ENCODE results near the gene ZNF428. TPM values are rescaled to one million over a fixed set of nuclear protein-coding genes. Genes with fewer than 3 reads are reported as not detected.
"Not testable (repeated sequence)": the region's sequence is repeated elsewhere in the genome, so short reads cannot be mapped to it uniquely, and the experiment has no call there.

Gene ZNF428
- total RNA-seq, 3 donors from 2014 or later: 13.6 to 40.2 (median 19.4) TPM

DNA sequence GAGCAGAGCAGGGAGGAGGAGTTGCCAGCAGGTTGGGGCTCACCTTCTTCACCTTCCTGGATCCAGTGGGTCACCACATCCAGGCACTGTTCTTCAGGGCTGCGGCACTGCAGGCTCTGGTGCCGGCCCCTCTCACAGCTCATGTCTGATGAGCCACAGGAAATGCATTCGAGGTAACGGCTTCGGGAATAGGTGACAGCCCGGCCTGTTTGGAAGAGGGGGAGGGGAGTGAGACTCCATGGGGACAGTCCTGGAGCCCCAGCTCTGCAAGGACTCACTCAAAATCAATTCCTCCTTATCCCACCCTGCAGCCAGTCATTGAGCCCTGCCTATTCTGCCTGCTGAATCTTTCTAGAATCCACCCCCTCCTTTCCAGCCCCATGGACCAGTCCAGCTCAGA lies 37.0 kb upstream of the ZNF428 start:
- TF ChIP-seq, protein P1, sequence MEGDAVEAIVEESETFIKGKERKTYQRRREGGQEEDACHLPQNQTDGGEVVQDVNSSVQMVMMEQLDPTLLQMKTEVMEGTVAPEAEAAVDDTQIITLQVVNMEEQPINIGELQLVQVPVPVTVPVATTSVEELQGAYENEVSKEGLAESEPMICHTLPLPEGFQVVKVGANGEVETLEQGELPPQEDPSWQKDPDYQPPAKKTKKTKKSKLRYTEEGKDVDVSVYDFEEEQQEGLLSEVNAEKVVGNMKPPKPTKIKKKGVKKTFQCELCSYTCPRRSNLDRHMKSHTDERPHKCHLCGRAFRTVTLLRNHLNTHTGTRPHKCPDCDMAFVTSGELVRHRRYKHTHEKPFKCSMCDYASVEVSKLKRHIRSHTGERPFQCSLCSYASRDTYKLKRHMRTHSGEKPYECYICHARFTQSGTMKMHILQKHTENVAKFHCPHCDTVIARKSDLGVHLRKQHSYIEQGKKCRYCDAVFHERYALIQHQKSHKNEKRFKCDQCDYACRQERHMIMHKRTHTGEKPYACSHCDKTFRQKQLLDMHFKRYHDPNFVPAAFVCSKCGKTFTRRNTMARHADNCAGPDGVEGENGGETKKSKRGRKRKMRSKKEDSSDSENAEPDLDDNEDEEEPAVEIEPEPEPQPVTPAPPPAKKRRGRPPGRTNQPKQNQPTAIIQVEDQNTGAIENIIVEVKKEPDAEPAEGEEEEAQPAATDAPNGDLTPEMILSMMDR (IDR thresholded peaks at IDR 0.05): no peak
- Histone ChIP-seq H3K4me3 (no peak overlapping the region), H3K9me3 (peaks cover 4% of the 10 kb centered on the region), H3K4me1 (ENCODE audit: low read depth) (no peaks in the 10 kb centered on the region), H3K36me3 (ENCODE audit: low read depth) (peaks cover 8% of the 10 kb centered on the region)
- ATAC-seq (no peak), DNase-seq (no peak)
- intact Hi-C loops (cut with DNase I, micrococcal nuclease): loop anchor here in 1 of 2 donors (10.0 kb wide), 1 partner anchor 122 kb away; the partner anchor contains the start of gene ZNF575

DNA sequence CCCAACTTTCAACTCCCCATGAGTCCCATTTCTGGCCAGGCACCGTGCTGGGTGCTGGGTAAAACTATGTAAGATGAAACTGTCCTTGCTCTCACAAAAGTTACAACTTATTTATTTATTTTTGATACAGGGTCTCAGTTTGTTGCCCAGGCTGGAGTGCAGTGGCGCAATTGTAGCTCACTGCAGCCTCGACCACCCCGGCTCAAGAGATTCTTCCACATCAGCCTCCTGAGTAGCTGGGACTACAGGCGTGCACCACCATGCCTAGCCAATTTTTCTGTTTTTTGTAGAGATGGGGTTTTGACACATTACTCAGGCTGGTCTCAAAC lies 33.1 kb upstream of the ZNF428 start:
- DNase-seq (no peak), ATAC-seq (no peak)
- intact Hi-C loops (cut with DNase I, micrococcal nuclease): loop anchor here in 1 of 2 donors (10.0 kb wide), 1 partner anchor 118 kb away; the partner anchor contains the start of gene ZNF575
- TF ChIP-seq, protein P1 (IDR thresholded peaks at IDR 0.05): no peak
- H3K36me3 ChIP-seq (ENCODE audit: low read depth): peaks cover 6% of the 10 kb centered on the region
- H3K4me1 ChIP-seq (ENCODE audit: low read depth): no peaks in the 10 kb centered on the region
- no peaks in the 10 kb centered on the region for H3K9me3 ChIP-seq
- no peak overlapping the region for H3K4me3 ChIP-seq

DNA sequence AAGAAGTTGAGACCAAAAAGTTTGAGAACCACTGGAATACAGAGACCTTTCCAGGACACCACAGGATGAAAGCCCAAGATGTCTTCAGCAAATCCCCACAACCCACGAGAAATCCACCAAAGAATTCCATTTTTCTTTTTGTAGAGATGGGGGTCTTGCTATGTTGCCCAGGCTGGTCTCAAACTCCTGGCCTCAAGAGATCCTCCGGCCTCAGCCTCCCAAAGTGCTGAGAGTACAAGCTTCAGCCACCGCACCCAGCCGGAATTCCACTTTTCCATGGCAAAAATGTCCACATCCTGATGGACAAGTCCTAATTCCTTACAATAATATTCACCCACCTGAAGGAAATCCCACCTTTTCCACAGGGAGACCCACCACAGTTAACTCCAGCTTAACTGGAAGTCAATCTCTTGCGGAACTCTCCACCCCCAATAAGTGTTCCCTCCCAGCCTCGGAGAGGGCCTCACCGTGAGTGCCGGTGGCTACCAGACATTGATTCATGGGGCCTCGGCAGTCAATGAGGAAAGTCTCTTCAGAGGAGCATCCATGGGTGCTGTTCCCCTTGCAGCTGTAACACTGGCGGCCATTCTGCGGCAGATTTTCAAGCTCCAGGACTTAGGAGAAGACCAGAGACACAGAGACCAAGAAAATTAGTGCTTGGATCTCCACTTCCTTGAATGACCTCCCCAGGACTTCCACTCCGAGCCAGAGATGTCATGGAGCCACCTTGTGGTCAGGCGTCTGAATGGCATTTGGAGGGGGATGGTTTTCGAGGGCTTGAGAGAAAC lies 32.5 kb upstream of the ZNF428 start:
- Histone ChIP-seq H3K4me3 (no peak overlapping the region), H3K4me1 (ENCODE audit: low read depth) (no peaks in the 10 kb centered on the region), H3K9me3 (no peaks in the 10 kb centered on the region), H3K36me3 (ENCODE audit: low read depth) (peaks cover 6% of the 10 kb centered on the region)
- ATAC-seq (peak; percentile 88), DNase-seq (peak in 2 of 3 donors; percentile 76)
- TF ChIP-seq, protein P1 (IDR thresholded peaks at IDR 0.05): peak; percentile 54
- intact Hi-C loops (cut with DNase I, micrococcal nuclease): loop anchor here in 1 of 2 donors (10.0 kb wide), 1 partner anchor 117 kb away; the partner anchor contains the start of gene ZNF575

DNA sequence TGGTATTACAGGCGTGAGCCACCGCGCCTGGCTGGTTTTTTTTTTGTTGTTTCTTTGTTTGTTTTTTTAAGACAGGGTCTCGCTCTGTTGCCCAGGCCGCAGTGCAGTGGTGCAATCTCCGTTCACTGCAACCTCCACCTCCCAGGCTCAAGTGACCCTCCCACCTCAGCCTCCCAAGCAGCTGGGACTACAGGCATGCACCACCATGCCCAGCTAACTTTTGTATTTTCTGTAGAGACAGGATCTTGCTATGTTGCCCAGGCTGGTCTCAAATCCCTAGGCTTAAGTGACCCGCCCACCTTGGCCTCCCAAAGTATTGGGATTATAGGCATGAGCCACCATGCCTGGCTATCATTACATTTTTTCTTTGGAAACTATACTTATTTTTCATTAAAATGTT lies 30.8 kb upstream of the ZNF428 start:
- ATAC-seq; H3K4me1 ChIP-seq (ENCODE audit: low read depth): not testable (repeated sequence)

DNA sequence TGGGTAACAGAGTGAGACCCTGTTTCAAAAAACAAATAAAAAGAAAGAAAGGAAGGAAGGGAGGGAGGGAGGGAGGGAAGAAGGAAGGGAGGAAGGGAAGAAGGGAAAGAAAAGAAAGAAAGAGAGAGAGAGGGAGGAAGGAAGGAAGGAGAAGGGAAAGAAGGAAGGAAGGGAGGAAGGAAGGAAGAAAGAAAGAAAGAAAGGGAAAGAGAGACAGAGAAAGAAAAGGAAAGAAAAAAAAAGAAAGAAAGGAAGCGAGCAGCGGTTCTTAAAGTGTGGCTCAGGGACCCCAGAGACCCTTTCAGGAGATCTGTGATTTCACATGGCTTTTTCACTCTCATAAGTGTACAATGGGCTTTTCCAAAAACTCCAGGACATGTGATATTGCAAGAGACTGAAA lies 30.1 kb upstream of the ZNF428 start:
- no peaks in the 10 kb centered on the region for H3K9me3 ChIP-seq
- H3K36me3 ChIP-seq (ENCODE audit: low read depth): peaks cover 3% of the 10 kb centered on the region
- H3K4me1 ChIP-seq (ENCODE audit: low read depth): no peaks in the 10 kb centered on the region
- intact Hi-C loops (cut with DNase I, micrococcal nuclease): no loop called here
- no peak for ATAC-seq
- no peak for DNase-seq
- H3K4me3 ChIP-seq: no peak overlapping the region
- TF ChIP-seq, protein P1 (IDR thresholded peaks at IDR 0.05): no peak

More for the DNA sequence above, 30.8 kb upstream of the ZNF428 start:
- intact Hi-C loops (cut with DNase I, micrococcal nuclease): loop anchor here in 1 of 2 donors (10.0 kb wide), 1 partner anchor 115 kb away; the partner anchor contains the start of gene ZNF575
- H3K9me3 ChIP-seq; H3K36me3 ChIP-seq (ENCODE audit: low read depth); DNase-seq; H3K4me3 ChIP-seq: not testable (repeated sequence)

DNA sequence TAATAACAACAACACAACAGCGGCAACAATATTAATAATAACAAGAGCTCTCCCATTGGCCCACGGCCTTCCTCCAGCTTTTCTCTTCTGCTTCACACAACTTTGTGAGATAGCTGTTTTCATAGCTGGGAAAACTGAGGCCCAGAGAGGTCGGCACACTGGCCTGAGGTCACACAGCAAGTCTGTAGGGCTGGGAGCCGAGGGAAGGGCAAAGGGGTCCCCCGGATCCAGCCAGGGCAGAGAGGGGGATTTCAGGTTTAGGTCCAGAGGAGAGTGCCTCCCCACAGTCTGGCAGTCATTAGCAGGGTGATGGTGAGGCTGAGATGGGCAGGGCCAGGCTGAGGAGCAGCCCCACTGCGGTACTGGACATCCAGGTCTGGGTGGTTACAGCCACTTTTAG lies 29.2 kb upstream of the ZNF428 start:
- intact Hi-C loops (cut with DNase I, micrococcal nuclease): no loop called here
- H3K36me3 ChIP-seq (ENCODE audit: low read depth): no peaks in the 10 kb centered on the region
- TF ChIP-seq, protein P1 (IDR thresholded peaks at IDR 0.05): no peak
- no peaks in the 10 kb centered on the region for H3K4me1 ChIP-seq (ENCODE audit: low read depth)
- no peaks in the 10 kb centered on the region for H3K9me3 ChIP-seq
- ATAC-seq: no peak
- DNase-seq: no peak
- H3K4me3 ChIP-seq: no peak overlapping the region

Data from mucosa of descending colon (tissue), 3 donors.